T47D (cell line): Measurements from ENCODE around the gene FAM111B.
"Not testable (repeated sequence)": the region's sequence is repeated elsewhere in the genome, so short reads cannot be mapped to it uniquely, and the experiment has no call there.

Experiments
- DNase-seq, 2 experiments: peaks; one replicate each; pipeline versions ENCODE4 v3.0.0 to v3.0.0-alpha.2; 2011 to 2012; ENCODE audit warnings: low read depth in 1 of 2, low spot score in 1 of 2
- JUND ChIP-seq: IDR thresholded peaks from 2 replicates; pipeline ENCODE4 v1.6.1; 2012; ENCODE audit warnings: low read depth
- in situ Hi-C: cut with HindIII; loops from 2 replicates; pipeline ENCODE4 v1.10.0; 2016; ENCODE audit warnings: low sequenced_read_pairs, low pct_unique_long_range_greater_than_20kb

The FAM111B gene

GRCh38 chr11:59135648-59136461 is 28.8 kb downstream of the FAM111B start:
- no peak for TF ChIP-seq JUND
- peak; percentile 77 to 87 for DNase-seq
- in situ Hi-C loops: no loop called here

GRCh38 chr11:59136551-59136950 is 29.5 kb downstream of the FAM111B start:
- in situ Hi-C loops, DNase-seq: not testable (repeated sequence)

- in situ Hi-C loops: no loop called here
- TF ChIP-seq JUND: no peak
Measured at GRCh38 chr11:59137190-59137589, 30.2 kb downstream of the FAM111B start.

GRCh38 chr11:59138643-59139042 is 31.6 kb downstream of the FAM111B start:
- no peak for TF ChIP-seq JUND
- DNase-seq: no peak
- in situ Hi-C loops: no loop called here

More at GRCh38 chr11:59137190-59137589, 30.2 kb downstream of the FAM111B start:
- no peak for DNase-seq

- in situ Hi-C loops: no loop called here
- no peak for DNase-seq
Measured at GRCh38 chr11:59141191-59141590, 34.2 kb downstream of the FAM111B start.

GRCh38 chr11:59141673-59142460 is 34.8 kb downstream of the FAM111B start:
- no peak for TF ChIP-seq JUND
- in situ Hi-C loops: no loop called here
- no peak for DNase-seq

More at GRCh38 chr11:59141191-59141590, 34.2 kb downstream of the FAM111B start:
- TF ChIP-seq JUND: no peak

- TF ChIP-seq JUND: no peak
- in situ Hi-C loops: no loop called here
- peak; percentile 92 to 99 for DNase-seq
Measured at GRCh38 chr11:59142530-59143507, 35.8 kb downstream of the FAM111B start, which contains the start of gene FAM111A. Gene FAM111A (plus strand): TSS chr11:59142856. CDS start chr11:59148873, 6,017 bp downstream.

- no peak for DNase-seq
- TF ChIP-seq JUND: no peak
- in situ Hi-C loops: no loop called here
Measured at GRCh38 chr11:59144096-59144495, 37.1 kb downstream of the FAM111B start.

- peak; percentile 95 to 97 for DNase-seq
- TF ChIP-seq JUND: no peak
- in situ Hi-C loops: no loop called here
Measured at GRCh38 chr11:59144579-59145345, 37.7 kb downstream of the FAM111B start.

GRCh38 chr11:59145534-59145933 is 38.5 kb downstream of the FAM111B start:
- in situ Hi-C loops: no loop called here
- no peak for DNase-seq
- no peak for TF ChIP-seq JUND

GRCh38 chr11:59151761-59152160 is 44.7 kb downstream of the FAM111B start:
- DNase-seq: no peak
- in situ Hi-C loops: no loop called here
- no peak for TF ChIP-seq JUND
